Activated naive CD4-positive, alpha-beta T cell treated with anti-CD3 and anti-CD28 coated beads, Interleukin-2, amount 50 U/mL, for 24 hours (primary cell): Measurements from ENCODE around the gene PFKP.
A peak's percentile ranks its signal among the peaks of the same experiment; 100 is the strongest.

Experiments
- H3K27ac Mint-ChIP-seq: one replicate; pipeline ENCODE4 v1.8.0; 2021; ENCODE audit warnings: mild to moderate bottlenecking, mixed read lengths
- H3K27me3 Mint-ChIP-seq: one replicate; pipeline ENCODE4 v1.8.0; 2021; ENCODE audit warnings: mixed read lengths
- H3K36me3 Mint-ChIP-seq: one replicate; pipeline ENCODE4 v1.8.0; 2021; ENCODE audit warnings: mixed read lengths
- H3K4me1 Mint-ChIP-seq: one replicate; pipeline ENCODE4 v1.8.0; 2021; ENCODE audit warnings: mixed read lengths
- H3K4me3 Mint-ChIP-seq: one replicate; pipeline ENCODE4 v1.8.0; 2021; ENCODE audit warnings: mild to moderate bottlenecking, mixed read lengths
- H3K9me3 Mint-ChIP-seq: one replicate; pipeline ENCODE4 v1.8.0; 2021; ENCODE audit warnings: mixed read lengths

PFKP gene

GRCh38 chr10:3178042-3178441 is 110.7 kb downstream of the PFKP start:
- no peaks in the 10 kb centered on the region for H3K36me3 Mint-ChIP-seq
- H3K27me3 Mint-ChIP-seq: peaks cover 2% of the 10 kb centered on the region
- no peak overlapping the region for H3K4me3 Mint-ChIP-seq
- H3K27ac Mint-ChIP-seq: no peak overlapping the region
- H3K9me3 Mint-ChIP-seq: no peaks in the 10 kb centered on the region
- H3K4me1 Mint-ChIP-seq: peaks cover 2% of the 10 kb centered on the region

GRCh38 chr10:3179174-3179573 is 111.8 kb downstream of the PFKP start:
- Mint-ChIP-seq H3K36me3 (no peaks in the 10 kb centered on the region), H3K4me3 (no peak overlapping the region), H3K27me3 (peaks cover 2% of the 10 kb centered on the region), H3K27ac (no peak overlapping the region), H3K9me3 (no peaks in the 10 kb centered on the region), H3K4me1 (no peaks in the 10 kb centered on the region)

- no peak overlapping the region for H3K4me3 Mint-ChIP-seq
- peaks cover 4% of the 10 kb centered on the region for H3K4me1 Mint-ChIP-seq
- H3K36me3 Mint-ChIP-seq: no peaks in the 10 kb centered on the region
- no peak overlapping the region for H3K27ac Mint-ChIP-seq
- peaks cover 2% of the 10 kb centered on the region for H3K27me3 Mint-ChIP-seq
- H3K9me3 Mint-ChIP-seq: no peaks in the 10 kb centered on the region
Observed at GRCh38 chr10:3180355-3181025, 113.1 kb downstream of the PFKP start.

- H3K4me3 Mint-ChIP-seq: no peak overlapping the region
- H3K27ac Mint-ChIP-seq: no peak overlapping the region
- H3K4me1 Mint-ChIP-seq: peaks cover 19% of the 10 kb centered on the region
- H3K36me3 Mint-ChIP-seq: no peaks in the 10 kb centered on the region
- peaks cover 2% of the 10 kb centered on the region for H3K27me3 Mint-ChIP-seq
- no peaks in the 10 kb centered on the region for H3K9me3 Mint-ChIP-seq
Observed at GRCh38 chr10:3185386-3185785, 118.0 kb downstream of the PFKP start.

GRCh38 chr10:3186368-3186767 is 119.0 kb downstream of the PFKP start:
- Mint-ChIP-seq H3K4me3 (peak overlapping the region; percentile 64), H3K27ac (peak overlapping the region; percentile 60), H3K4me1 (peaks cover 19% of the 10 kb centered on the region), H3K27me3 (peaks cover 2% of the 10 kb centered on the region), H3K9me3 (no peaks in the 10 kb centered on the region), H3K36me3 (no peaks in the 10 kb centered on the region)
